Stromal cell of bone marrow (primary cell): ENCODE measurements around the gene BACH2.
"Not testable (repeated sequence)": the region's sequence is repeated elsewhere in the genome, so short reads cannot be mapped to it uniquely, and the experiment has no call there.

Source experiments
- DNase-seq: peaks from one replicate; pipeline ENCODE4 v3.0.0-alpha.2; 2012; ENCODE audit warnings: low read depth

BACH2 gene

DNA sequence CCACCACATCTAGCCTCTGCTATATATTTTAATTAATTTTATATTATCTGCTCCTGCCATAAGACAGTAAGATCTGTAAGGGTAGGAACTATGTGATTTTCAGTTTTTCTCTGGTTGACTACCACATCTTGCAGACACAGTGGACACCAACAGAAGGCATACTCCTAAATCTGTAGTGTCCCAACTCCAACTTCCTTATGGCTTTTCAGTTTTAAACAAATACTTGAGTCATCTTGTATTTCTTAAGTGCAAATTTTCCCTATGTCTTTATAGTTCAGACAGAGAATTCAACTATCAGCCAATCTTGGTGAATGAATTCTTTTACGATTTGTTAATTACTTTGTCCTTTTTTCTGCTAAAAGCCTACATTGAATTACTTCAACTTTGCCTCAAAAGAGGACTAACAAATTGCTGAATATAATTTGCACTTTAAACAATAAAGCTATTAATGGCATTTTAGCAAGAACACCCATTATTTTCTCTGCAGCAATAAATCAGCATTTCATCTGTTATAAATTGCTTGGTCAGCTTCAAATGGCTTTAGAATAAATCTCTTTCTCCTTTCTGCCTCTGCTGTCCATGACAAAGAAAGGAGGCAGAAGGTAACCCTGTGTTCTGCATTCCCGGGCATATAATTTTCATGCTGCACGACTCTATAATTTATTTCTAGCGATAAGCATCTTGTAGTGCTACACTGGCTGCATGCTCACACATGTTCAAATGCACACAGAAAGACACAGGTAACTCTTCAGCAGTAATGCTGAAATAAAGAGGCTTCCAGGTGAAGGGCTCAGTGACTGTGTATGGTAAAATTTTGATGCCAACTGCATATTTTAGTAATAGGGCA, 144.8 kb downstream of the BACH2 start:
- no peak for DNase-seq

DNA sequence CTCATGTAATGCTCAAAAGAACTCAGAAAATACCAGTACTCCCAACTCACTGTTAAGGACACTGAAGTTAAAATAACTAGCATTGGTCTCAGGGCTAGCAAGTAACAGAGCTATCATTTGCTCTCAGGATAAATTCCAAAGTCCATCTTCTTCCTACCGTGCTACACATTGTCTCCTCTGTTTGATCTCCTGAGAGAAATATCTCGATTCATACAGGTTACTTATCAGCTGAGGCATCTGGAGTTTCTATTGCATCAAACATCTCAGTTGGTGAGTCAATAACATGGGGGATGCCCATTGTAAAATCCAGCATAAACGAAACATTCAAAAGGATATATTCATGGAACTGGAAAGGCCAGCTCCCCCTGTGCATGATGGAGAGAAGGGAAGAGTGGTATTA, 147.4 kb downstream of the BACH2 start:
- no peak for DNase-seq

DNA sequence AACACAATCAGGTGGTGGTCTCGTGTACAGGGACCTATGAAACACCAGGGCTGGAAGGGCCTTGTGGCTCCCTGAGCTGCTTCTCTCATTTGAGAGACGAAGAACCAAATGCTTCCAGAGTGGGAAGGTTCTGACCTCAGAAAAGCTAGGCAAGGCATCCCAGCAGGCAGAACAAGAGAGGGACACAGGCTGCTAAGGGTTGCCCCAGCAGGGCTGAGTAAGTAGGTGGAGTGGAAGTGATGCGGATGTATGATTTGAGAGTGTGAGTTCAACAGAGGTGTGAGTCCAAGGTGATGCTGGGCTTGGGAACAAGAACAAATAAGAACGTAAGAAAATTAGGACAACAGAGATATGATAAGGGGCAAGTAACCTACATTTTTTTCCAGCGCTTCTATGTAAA, 147.8 kb downstream of the BACH2 start:
- no peak for DNase-seq

DNA sequence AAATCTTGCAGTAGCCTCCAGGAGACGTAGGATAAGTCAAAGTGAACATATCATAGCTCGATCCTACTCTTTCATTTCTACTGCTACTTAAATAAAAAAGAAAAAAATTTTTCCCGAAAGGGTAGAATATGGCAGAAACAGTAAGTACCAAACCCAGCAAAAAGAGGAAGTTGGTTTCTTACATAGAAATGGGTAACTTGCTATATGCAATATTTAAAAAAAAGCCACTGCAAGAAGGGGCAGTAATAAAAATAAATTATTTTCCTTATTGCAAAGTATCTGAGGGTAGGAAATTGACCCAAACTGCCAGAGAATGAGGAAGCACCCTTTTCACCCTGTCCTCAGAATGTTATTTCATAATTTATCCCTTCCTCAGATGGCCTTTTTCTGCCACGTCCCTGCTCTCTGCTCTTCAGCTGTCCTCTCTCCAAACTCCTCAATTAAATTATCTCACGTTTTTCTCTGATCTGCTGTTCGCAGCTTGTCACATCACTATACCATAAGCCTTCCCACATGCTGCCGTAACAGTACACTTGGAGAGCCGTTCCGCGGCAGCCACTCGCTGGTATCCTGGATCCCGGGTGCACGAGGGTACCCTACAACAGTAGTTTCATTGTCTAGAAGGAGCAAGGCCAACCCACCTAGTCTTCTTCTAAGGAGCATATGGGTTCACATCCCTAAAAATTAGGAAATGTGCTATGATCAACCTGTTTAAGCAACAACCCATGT, 149.6 kb downstream of the BACH2 start:
- DNase-seq = no peak

DNA sequence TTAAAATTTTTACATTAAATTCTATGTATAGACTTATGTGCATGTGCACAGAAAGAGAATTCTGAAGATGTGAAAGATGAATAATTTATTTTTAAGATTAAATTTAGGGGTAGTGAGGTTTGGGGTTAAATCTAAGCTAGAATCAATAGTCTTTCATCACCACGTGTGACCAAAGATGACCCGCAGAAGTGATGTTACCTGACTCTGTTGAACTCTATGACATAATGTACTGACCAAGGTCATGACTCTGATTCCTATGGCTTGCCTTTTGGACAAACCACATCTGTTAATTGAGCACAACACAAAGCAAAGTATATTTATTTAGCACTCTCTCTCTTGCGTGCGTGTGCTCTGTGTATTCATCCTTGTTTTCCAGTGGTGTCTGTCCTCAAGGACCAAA, 150.6 kb downstream of the BACH2 start:
- no peak for DNase-seq

DNA sequence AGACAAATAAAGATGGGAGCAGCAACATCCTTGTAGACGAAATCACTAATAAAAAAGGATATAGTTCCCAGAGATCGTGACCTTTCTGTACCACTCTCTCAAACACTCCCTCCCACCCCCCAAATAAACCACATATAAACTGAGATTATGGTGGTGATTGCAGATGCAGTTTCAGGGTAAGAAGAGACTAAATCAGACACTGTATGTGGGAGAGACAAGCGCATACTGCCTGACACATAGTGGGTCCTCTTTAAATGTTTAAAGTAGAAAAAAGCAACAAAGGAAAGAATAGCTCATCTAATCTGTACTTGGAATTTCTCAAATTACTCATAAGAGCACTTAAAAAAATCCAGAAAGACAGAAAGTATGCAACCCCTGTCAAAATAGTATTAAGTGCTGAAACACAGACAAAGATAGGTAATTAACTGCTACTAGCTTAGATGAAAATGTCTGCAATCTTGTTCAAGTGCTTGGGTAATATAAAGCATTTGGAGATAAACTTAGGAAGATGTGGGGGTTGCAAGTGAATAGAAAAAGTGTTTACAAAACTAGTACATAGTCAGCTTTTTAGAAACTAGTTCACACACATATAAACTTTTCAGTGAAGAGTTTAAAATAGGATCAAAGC, 151.6 kb downstream of the BACH2 start:
- no peak for DNase-seq

DNA sequence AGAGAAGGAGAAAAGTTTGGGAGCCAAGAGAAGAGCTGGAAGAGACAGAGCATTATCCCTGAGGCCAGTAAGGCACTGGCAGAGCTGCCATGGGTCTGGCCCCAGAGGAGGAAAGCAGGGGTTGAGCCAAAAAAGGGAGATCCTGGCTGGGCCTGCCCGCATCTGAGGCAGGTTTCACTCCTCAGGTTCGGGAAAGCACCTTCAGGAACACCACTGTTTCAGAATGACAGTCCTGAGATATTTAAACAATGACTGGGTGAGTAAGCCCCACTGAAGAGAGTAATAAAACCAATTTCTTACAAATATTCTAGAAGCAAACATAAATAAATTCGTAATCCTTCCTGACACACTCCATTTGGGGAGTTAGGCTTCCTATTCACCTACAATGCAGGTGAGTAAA, 152.2 kb downstream of the BACH2 start:
- no peak for DNase-seq

DNA sequence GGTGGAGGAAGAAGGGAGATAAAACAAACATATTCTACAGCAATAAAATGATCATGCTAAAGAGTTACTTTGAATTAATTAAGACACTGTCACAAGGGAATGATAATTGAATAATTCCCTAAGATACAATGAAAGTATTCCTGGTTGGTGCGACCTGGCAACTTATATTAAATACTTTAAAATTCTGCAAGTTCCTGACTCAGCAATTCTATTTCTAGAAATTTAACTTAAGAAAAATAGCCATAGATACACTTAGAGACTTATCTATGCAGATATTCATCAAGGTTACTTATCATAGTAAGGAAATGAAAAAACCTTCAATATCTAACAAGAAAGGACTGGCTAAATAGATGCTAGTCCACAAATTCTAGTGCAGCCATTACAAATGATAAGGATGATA, 156.0 kb downstream of the BACH2 start:
- no peak for DNase-seq

DNA sequence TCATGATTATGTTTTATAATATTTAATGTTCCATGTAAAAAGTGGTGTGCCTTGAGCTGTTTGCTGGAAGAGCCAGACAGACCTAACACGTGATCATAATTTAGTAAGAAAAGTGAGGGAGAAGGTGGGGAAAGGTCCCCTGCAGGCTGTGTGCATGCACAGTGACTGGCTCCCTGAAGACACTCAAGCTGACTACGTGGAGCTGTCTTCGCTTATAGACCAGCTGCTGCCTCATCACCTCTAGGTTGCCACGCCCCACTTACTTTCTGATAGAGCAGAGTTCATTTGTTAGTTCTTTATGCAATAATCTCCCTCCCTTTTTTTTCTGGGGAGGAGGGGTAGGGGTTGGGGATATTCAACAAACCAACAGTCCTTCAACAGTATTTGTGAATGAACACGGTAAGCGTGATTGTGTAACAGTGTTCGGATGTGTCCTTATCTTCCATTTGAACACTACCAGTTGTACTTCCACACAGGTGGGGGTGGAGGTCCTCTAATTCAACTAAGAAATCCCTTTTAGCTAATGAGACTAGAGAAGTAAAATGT, 157.3 kb downstream of the BACH2 start:
- DNase-seq = no peak

DNA sequence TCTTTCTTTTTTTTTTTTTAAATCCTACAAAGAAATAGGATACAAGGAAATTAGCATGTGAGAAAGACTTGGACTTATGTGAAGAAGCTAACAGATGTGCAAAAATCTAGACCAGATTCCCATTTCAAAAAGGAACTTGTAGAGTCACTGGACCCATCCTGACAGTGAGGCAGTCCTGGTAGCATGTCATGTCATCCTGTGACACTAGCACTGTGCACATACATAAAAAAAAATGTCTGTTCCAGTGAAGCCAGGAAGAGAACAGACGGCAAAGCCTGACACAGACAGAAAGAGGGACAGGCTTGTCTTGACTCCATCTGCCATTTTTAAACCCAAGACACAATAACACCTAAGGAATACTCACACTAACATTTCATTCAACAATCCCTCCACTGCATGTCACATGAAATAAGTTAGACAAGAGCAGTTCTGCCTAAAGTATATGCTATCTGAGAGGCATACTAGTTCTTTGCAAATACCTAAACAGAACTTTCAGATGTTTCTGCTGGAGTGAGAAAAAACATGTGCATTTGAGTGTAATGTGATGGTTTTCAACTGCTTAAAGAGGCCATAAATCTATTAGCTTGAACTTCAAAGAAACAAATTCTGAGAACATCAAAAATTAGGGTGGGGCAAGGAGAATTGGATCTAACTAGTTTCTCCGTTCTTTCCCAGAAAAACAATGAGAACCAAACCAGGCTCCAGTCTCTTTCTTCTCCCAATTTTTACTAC, 159.6 kb downstream of the BACH2 start:
- no peak for DNase-seq

DNA sequence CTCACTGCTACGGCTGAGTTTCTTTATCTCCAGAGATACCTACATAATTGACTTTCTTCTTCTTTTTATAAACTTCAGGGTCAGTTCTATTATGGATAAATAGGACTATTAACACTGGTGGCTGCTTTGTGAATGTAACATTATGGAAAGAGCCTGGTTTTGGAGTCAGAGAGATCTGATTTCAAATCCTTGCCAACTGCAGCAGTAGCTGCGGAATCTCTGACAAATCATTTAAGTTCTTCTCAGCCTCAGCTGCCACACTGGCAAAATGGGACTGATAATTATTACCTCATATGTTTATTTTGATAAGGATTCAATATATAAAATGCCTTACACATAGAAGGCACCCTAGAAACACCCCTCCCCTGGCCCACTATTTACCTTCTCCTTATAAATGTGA, 160.5 kb downstream of the BACH2 start:
- no peak for DNase-seq

DNA sequence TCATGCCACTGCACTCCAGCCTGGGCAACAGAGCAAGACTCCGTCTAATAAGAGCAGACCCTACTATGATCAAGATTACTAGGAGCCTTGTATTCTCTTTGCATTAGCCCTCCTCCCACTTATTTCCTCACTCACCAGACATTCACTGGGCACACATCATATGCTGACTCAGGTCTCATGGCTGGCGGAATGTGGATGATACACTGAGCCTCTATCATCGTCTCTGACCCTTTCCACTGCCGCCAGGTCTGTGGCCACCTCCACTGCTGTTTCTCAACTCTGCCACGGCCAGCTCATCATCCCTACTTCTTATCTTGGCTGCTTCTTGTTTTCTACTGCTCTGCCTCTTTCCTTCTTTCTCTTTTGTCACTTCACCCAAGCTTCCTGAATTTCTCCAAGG, 161.0 kb downstream of the BACH2 start:
- peak; percentile 31 for DNase-seq

DNA sequence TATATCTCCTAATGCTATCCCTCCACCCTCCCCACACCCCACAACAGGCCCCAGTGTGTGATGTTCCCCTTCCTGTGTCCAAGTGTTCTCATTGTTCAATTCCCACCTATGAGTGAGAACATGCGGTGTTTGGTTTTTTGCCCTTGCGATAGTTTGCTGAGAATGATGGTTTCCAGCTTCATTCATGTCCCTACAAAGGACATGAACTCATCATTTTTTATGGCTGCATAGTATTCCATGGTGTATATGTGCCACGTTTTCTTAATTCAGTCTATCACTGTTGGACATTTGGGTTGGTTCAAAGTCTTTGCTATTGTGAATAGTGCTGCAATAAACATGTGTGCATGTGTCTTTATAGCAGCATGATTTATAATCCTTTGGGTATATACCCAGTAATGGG, 163.0 kb downstream of the BACH2 start:
- DNase-seq = not testable (repeated sequence)

DNA sequence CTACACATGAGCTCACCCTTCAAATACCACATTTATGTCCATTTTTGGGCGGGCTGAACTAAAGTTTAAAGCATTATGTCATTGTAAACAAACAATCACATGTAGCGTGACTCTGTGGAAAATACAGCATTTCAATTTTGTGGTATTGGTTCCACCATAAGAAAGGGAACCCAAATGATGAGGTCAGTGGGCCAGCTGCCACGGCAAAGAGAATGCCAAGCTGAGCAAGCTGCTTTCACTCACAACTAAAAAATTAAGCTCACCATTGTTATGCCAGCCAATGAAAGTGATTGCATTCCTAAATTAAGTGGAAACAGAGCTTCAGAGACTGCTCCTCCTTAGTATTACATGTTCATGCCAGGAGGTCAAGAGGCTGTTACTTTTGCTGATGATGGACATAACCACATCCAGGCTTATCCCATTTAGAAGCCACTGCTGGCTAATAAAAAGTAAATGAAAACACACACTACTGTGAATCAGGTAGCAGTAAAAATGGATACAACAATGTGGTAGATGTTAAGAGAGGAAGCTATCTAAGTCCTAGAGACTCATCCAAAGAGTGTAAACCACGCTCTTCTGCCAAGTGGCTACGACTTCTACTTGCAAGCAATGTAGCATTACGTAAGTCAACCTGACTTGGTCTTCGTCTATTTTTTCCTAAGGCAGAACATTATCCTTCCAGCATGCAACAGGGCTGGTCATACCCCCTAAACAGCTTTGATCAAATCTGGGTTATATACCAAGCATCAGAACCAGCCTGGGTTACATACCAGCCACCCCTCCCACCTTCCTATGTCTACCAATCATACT, 164.8 kb downstream of the BACH2 start:
- DNase-seq = peak; percentile 90

DNA sequence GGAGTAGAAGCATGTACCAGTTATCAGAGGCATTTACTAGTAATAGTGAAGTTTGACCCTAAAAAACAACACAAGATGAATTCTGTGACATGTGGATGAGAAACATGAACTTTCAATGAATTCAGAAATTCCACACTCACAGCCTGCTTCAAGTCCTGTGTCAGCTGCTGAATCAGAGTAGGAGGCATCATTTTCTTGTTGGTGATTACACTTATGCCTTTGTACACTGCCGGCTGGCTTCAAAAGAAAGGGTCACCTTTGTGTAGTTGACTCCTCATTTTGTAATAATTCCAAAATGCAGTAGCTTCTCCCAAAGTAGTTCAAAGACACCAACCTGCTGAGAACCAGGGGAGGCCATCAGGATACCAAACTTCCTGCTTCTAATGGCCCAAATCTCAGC, 165.5 kb downstream of the BACH2 start:
- DNase-seq = peak; percentile 16

DNA sequence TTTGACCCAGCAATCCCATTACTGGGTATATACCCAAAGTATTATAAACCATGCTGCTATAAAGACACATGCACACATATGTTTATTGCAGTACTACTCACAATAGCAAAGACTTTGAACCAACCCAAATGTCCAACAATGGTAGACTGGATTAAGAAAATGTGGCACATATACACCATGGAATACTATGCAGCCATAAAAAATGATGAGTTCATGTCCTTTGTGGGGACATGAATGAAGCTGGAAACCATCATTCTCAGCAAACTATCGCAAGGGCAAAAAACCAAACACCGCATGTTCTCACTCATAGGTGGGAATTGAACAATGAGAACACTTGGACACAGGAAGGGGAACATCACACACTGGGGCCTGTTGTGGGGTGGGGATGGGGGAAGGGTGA, 168.0 kb downstream of the BACH2 start:
- not testable (repeated sequence) for DNase-seq

DNA sequence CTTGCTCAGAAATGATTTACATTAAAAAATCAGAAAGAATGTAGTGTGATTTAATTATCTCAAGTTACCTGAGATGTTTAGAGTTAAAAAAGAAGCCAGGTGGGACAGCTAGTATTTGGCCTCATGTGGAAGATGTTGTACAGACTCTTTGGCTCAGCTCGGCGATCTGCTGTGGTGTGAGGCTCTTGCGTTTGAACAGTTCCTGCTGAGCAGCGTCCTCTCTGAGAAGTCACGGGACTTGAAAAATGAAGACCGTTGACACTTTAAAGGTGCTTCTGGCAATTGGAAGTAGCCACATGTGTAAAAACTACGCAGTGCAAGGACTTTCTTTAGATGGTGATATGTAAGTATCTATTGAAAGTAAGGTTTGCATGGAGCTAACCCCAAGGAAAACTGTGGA, 169.0 kb downstream of the BACH2 start:
- DNase-seq = no peak

DNA sequence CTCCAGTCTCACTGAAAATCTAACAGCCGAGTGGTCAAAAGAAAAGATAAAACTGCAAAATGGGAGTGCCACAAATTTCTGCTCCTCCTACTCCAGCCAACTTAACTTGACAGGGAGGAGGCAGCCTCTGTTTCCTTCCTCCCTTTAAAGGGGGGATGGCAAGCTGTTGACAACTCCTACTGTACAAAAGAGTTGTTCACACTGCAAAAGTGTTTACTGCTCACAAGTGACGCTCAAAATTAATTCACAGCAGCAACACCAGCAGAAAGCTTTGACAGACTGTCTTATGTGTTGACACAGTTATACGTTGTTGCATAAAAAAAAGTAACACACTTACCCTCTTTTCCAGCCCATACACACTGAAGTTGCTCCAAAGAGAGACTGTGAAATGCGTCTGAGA, 169.8 kb downstream of the BACH2 start:
- no peak for DNase-seq

DNA sequence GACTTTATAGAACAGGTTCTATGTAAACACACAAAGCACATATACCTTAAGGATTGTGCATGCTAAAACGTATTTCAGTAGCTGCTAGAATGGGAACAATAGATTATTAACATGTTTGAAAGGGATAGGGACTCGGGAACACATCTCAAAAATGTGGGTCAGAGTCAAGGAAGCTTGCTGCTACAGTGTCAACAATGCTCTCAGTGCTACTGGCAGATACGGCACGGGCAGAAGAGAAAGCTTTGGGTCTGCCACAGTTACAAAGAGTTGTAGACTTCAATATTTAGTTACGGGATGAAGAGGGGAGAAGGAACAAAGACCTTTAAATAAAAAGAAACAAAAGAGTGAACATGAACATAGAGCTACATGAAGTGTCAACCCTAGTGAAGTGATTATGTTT, 170.5 kb downstream of the BACH2 start:
- no peak for DNase-seq

DNA sequence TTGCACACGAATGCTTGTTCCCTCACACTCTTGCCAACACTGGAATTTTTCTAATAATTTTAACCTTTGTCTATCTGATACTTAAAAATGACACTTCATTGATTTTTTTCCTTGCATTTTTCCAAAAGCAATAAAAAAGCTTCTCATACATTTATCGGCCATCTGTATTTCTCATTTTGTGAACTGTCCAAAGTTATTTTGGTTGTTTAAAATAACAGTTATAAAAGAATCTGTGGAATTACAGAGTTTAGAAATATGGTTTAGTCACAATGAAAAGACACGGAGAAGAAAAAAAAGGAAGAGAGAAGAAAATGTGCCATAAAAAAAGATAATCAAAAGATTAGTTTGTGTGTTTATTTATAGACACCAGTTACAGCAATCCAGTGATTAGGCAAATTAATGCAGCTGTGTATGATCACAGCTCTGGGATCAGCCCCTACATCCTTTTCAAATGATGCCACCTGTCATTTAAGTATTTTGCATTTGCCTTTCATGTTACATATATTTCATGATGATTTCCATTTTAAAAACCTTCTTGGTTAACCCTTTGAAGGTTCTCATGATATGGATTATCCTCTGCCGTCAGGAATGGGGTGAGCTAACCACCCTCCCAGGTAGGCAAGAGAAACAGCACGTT, 171.7 kb downstream of the BACH2 start:
- no peak for DNase-seq

DNA sequence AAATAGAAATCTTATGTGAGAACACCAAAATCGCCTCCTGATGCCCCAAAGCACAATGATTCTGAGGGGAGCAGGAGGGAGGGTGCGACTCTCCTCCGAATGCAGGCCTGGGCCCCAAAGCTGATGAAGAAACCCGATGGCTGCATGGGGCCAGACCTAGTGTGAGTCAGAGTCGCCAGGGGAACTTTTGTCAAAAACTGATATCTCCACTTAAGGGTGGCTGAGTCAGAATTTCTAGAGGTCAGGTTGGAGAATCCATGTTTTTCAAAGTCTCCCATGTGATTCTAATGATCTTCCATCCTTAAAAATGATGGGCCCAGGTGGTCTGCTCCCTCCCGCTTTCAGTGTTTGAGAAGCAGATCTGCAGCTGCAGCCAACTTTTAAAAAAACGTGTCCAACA, 172.8 kb downstream of the BACH2 start:
- DNase-seq = peak; percentile 15
